Activated naive CD4-positive, alpha-beta T cell treated with anti-CD3 and anti-CD28 coated beads, Interleukin-2, amount 10 ng/mL, durations not matched to agents 7 days and 5 days (primary cell): ENCODE data around the gene PDE3B.
"Not testable (repeated sequence)": the region's sequence is repeated elsewhere in the genome, so short reads cannot be mapped to it uniquely, and the experiment has no call there.

Source experiments
- CTCF ChIA-PET: fragments of 350-600 bp; sonication (Branson Sonifier 250); formaldehyde crosslinking; loops from one replicate; lab custom pipeline; 2021; ENCODE audit warnings: antibody characterized with exemption; lab: Charles Lee
- DNase-seq: peaks from one replicate; pipeline ENCODE4 v3.0.0-alpha.2; 2020
- H3K27ac Mint-ChIP-seq: one replicate; pipeline ENCODE4 v1.8.0; 2021; ENCODE audit warnings: mild to moderate bottlenecking, moderate library complexity, mixed read lengths
- H3K27me3 Mint-ChIP-seq: one replicate; pipeline ENCODE4 v1.8.0; 2021; ENCODE audit warnings: mild to moderate bottlenecking, mixed read lengths
- H3K36me3 Mint-ChIP-seq: one replicate; pipeline ENCODE4 v1.8.0; 2021; ENCODE audit warnings: mixed read lengths
- H3K4me1 Mint-ChIP-seq: one replicate; pipeline ENCODE4 v1.8.0; 2021; ENCODE audit warnings: mixed read lengths
- H3K4me3 Mint-ChIP-seq: one replicate; pipeline ENCODE4 v1.8.0; 2021; ENCODE audit warnings: mild to moderate bottlenecking, moderate library complexity, mixed read lengths
- H3K9me3 Mint-ChIP-seq: one replicate; pipeline ENCODE4 v1.8.0; 2021; ENCODE audit warnings: mixed read lengths

Gene PDE3B

DNA sequence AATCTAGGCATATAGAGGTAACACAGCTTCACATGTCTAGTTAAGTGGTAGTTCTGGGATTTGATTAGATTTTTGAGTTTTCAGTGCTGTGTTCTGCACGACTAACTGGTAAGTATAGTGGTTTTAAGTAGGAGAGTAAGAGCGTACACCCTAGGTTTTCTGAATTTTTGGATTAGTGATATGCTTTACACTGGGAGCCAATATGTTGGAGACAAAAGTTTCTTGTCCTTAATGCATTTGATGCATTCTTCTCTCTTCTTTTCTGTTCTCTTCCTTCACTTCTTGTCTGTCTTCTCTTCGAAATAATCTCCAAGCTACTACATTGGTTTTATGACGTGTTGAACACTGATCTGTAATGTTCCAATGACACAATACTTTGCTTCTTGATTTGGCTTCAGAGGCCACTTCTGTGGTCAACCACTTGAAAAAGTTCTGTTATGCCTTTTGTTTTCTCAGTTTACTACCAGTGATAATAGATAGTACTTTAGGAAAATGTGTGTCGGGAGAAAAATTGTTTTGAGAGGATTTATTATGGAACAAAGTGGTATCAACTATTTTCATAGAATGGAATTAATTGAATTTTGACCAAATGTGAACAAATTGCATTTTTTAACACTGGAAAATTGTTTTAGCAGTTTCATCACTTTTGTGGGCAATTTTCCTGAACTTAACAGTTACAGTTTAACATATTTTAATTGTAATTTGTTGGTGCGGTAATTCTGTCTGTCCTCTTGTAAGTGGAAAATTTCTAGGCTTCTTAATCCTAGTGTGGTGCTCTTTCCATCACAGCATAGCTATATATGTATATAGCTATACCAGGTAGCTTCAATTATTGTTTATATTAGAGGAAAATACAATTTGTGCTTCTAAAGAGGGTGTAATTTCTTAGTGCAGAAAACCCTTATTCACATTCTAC lies 2.6 kb downstream of the PDE3B start:
- peak overlapping the region; percentile 76 for H3K4me3 Mint-ChIP-seq
- no peaks in the 10 kb centered on the region for H3K9me3 Mint-ChIP-seq
- H3K36me3 Mint-ChIP-seq, result peaks cover 66% of the 10 kb centered on the region

DNA sequence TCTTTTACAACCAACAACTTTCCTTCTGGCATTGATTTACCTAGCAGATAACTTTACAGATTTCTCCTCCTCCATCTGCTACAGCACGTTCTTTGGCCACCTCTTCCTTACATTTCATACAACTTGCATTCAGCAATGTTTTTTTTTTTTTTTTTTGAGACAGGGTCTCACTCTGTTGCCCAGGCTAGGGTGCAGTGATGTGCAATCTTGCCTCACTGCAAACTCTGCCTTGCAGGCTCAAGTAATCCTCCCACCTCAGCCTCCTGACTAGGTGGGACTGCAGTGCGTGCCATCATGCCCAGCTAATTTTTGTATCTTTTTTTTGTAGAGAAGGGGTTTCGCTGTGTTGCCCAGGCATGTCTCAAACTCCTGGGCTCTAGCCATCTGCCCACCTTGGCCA lies 6.5 kb downstream of the PDE3B start:
- CTCF ChIA-PET, result interaction anchor here (0.6 kb wide), 1 partner anchor 124 kb away, joined by 3 read pairs; no protein-coding TSS in a partner anchor
- no peaks in the 10 kb centered on the region for H3K9me3 Mint-ChIP-seq
- no peak for DNase-seq
- no peak overlapping the region for H3K4me3 Mint-ChIP-seq
- H3K36me3 Mint-ChIP-seq, result peaks cover 78% of the 10 kb centered on the region
- no peak overlapping the region for H3K27ac Mint-ChIP-seq
- H3K27me3 Mint-ChIP-seq, result no peaks in the 10 kb centered on the region
- H3K4me1 Mint-ChIP-seq, result peaks cover 56% of the 10 kb centered on the region

More for the DNA sequence above, 2.6 kb downstream of the PDE3B start:
- CTCF ChIA-PET, result interaction anchor here (1.2 to 3.6 kb wide), 7 partner anchors 43 to 262 kb away, joined by 3 to 23 read pairs (median 10); partner anchors contain the start of gene PSMA1
- H3K4me1 Mint-ChIP-seq, result peaks cover 49% of the 10 kb centered on the region
- H3K27ac Mint-ChIP-seq, result peak overlapping the region; percentile 84
- H3K27me3 Mint-ChIP-seq, result no peaks in the 10 kb centered on the region
- peak; percentile 45 for DNase-seq

DNA sequence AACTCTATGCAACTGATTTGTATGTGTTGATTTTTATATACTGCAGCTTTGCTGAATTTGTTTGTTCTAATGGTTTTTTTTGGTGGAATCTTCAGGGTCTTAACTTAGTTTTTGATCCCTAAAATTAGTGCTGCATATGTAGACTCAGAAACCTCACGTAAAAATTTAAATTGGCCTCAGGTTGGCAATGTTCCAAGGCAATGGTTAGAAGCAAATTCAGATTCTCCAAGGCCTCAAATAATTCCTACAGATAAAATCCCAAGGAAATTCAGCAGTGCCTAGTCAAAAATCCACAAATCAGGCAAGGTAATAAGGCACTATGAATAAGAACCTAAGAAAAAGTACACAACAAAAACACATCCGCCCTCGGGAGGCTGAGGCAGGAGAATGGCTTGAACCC lies 9.5 kb downstream of the PDE3B start:
- Mint-ChIP-seq H3K27me3 (no peaks in the 10 kb centered on the region), H3K4me3 (no peak overlapping the region), H3K27ac (no peak overlapping the region), H3K36me3 (peaks cover 80% of the 10 kb centered on the region), H3K9me3 (no peaks in the 10 kb centered on the region), H3K4me1 (peaks cover 69% of the 10 kb centered on the region)
- CTCF ChIA-PET, result no interaction called here
- no peak for DNase-seq

DNA sequence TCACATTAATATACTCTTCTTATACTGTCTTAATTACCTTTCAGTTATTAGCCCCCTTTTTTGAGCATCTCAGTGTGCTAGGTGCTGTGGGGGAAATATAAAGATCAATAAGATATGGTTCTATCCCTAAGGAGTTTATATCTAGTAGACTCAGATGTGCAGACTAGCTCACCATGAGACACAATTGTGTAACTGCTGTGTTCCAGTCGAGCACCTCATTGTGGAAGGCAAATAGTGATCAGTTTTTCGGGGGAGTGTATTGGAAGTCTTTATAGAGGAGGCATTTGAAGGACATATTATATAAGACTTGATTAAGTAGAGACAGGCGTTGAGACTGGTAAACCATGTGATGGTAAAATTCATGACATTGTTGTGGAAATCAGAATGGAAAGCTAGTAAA lies 11.8 kb downstream of the PDE3B start:
- CTCF ChIA-PET, result no interaction called here
- no peak overlapping the region for H3K27ac Mint-ChIP-seq
- peaks cover 83% of the 10 kb centered on the region for H3K36me3 Mint-ChIP-seq

DNA sequence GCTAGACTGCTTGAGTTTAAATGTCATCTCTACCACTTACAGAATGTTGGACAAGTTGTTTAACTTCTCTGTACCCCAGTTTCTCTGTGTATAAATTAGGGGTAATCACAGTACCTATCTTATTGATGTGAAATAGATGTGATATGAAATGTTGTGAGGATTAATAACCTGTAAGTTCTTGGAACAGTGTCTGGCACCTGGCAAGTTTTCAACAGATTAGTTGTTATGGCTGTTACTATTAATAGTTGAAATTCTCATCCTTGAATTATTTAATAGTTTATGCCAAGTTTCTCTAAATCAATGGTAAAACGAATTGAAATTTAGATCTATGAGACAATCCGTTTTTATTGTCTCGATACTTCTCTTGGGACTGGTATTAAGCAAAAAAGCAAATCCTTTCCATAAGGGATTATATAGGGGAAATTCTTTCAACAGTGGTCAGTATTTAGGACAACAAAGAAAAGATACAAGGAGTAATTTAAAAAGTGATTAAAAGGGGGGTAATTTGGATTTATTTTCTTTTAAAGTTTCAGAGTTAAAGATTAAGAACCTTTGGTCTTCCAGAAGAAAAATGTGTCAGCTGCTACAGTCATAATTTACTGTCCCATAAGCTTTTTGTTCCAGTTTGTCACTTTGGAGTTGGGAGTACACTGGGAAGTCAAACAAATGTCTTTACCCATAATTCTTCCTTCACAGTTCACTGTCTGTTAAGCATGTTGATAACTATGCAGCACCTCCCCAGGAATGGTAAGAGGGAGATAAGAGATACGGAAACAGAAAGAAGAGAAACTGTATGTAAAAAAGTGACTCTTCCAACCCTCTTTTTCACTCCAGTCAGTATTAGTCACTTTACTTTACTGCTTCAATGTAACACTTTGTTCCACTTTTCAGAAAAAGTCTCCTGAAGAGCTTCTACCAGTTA lies 13.2 kb downstream of the PDE3B start:
- no peak for DNase-seq
- no peaks in the 10 kb centered on the region for H3K27me3 Mint-ChIP-seq
- no peak overlapping the region for H3K4me3 Mint-ChIP-seq
- H3K4me1 Mint-ChIP-seq, result peaks cover 43% of the 10 kb centered on the region
- peaks cover 81% of the 10 kb centered on the region for H3K36me3 Mint-ChIP-seq
- CTCF ChIA-PET, result no interaction called here
- no peak overlapping the region for H3K27ac Mint-ChIP-seq
- H3K9me3 Mint-ChIP-seq, result peaks cover 12% of the 10 kb centered on the region

More for the DNA sequence above, 11.8 kb downstream of the PDE3B start:
- DNase-seq, result no peak
- Mint-ChIP-seq H3K9me3 (peaks cover 6% of the 10 kb centered on the region), H3K27me3 (no peaks in the 10 kb centered on the region), H3K4me1 (peaks cover 55% of the 10 kb centered on the region), H3K4me3 (no peak overlapping the region)

DNA sequence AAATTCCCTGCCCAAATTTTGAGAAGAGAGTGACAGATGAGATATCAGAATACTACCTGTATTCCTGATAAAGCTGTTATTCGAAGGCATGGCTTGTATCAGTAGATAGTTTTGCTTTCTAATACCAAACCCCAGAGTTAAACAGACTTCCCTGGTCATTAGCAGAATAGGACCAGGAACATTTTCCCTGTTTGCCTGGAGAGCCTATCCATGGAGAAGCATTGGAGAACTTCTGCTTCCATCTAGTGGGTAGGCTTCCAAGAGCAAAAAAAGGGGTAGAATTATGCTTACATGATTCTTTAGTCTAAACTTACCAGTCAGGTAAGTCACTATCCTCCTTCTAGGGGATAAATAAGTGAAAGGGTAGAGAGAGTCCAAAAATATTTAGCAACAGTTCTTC lies 14.2 kb downstream of the PDE3B start:
- peaks cover 82% of the 10 kb centered on the region for H3K36me3 Mint-ChIP-seq
- H3K4me1 Mint-ChIP-seq, result peaks cover 35% of the 10 kb centered on the region
- CTCF ChIA-PET, result no interaction called here
- H3K27ac Mint-ChIP-seq, result no peak overlapping the region
- H3K4me3 Mint-ChIP-seq, result no peak overlapping the region
- no peak for DNase-seq
- no peaks in the 10 kb centered on the region for H3K27me3 Mint-ChIP-seq
- H3K9me3 Mint-ChIP-seq, result peaks cover 16% of the 10 kb centered on the region

DNA sequence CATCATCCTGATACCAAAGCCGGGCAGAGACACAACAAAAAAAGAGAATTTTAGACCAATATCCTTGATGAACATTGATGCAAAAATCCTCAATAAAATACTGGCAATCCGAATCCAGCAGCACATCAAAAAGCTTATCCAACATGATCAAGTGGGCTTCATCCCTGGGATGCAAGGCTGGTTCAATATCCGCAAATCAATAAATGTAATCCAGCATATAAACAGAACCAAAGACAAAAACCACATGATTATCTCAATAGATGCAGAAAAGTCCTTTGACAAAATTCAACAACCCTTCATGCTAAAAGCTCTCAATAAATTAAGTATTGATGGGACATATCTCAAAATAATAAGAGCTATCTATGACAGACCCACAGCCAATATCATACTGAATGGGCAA lies 21.3 kb downstream of the PDE3B start:
- CTCF ChIA-PET, H3K4me3 Mint-ChIP-seq, H3K27me3 Mint-ChIP-seq, DNase-seq, H3K27ac Mint-ChIP-seq: not testable (repeated sequence)
- peaks cover 11% of the 10 kb centered on the region for H3K4me1 Mint-ChIP-seq
- peaks cover 66% of the 10 kb centered on the region for H3K36me3 Mint-ChIP-seq
- H3K9me3 Mint-ChIP-seq, result peaks cover 25% of the 10 kb centered on the region

DNA sequence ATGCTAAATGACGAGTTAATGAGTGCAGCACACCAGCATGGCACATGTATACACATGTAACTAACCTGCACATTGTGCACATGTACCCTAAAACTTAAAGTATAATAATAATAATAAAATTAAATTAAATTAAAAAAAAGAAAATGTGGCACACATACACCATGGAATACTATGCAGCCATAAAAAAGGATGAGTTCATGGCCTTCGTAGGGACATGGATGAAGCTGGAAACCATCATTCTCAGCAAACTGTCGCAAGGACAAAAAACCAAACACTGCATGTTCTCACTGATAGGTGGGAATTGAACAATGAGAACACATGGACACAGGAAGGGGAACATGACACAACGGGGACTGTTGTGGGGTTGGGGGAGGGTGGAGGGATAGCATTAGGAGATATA lies 23.7 kb downstream of the PDE3B start:
- H3K4me3 Mint-ChIP-seq, H3K27me3 Mint-ChIP-seq, CTCF ChIA-PET, DNase-seq, H3K27ac Mint-ChIP-seq: not testable (repeated sequence)
- Mint-ChIP-seq H3K4me1 (peaks cover 24% of the 10 kb centered on the region), H3K9me3 (peaks cover 17% of the 10 kb centered on the region), H3K36me3 (peaks cover 62% of the 10 kb centered on the region)

DNA sequence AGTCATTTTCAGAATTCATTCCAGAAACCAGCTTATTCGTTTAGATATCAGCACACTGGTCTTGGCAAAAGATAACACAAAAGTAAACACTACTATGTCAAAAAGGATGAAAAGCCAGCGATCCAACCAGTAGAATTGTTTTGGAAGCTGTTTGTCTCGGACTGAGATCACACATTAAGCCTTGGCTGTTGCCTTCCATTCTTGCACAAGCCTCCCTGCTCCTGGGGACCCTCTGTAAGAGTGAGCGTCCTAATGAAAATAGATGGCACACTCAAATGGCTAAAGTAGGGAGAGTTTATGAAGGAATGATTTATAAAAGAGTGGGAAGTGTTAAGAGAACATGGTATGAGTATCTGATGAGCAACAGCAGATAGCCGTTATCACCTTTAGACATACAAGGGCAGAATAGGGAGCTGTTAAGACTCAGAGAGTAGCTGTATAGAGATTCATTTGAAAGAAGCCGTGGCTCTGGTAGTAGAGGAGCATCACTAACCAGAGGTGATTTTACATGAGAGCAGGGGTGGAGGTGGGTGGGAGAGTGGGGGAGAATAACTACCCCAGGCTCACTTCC lies 25.2 kb downstream of the PDE3B start:
- no peak for DNase-seq
- Mint-ChIP-seq H3K27me3 (no peaks in the 10 kb centered on the region), H3K9me3 (peaks cover 10% of the 10 kb centered on the region), H3K27ac (peak overlapping the region; percentile 39), H3K4me1 (peaks cover 31% of the 10 kb centered on the region), H3K4me3 (no peak overlapping the region), H3K36me3 (peaks cover 67% of the 10 kb centered on the region)
- CTCF ChIA-PET, result no interaction called here

DNA sequence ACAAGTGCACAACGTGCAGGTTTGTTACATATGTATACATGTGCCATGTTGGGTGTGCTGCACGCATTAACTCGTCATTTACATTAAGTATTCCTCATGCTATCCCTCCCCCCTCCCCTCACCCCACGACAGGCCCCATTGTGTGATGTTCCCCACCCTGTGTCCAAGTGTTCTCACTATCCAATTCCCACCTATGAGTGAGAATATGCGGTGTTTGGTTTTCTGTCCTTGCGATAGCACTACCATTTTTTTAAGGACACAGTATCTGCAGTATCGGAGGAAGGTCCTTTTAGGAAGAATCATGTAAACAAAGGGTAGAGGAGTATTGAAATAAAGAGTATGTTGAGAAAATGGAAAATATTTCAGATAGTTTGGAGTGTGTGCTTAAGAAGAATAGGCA lies 25.9 kb downstream of the PDE3B start:
- H3K27me3 Mint-ChIP-seq, result no peaks in the 10 kb centered on the region
- no peak for DNase-seq
- H3K9me3 Mint-ChIP-seq, result peaks cover 4% of the 10 kb centered on the region
- peaks cover 68% of the 10 kb centered on the region for H3K36me3 Mint-ChIP-seq
- no peak overlapping the region for H3K4me3 Mint-ChIP-seq
- CTCF ChIA-PET, result no interaction called here
- H3K4me1 Mint-ChIP-seq, result peaks cover 38% of the 10 kb centered on the region
- H3K27ac Mint-ChIP-seq, result no peak overlapping the region

DNA sequence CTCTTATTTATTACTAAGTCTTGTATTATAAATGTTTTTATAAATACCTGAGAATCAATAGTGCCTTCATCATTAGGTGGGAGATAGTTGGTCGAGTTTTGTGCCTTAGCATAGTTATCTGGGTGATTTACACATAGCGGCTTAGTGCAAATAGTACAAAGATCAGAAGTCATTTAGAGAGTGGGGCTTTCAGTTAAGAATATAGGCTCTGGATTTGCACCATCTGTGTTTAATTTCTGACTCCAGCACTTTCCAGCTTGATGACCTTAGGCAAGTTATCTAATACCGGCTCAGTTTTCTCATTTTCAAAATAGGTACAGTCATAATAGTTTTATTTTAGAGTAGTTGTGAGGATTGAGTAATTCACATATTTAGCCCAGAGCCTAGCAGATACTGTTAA lies 26.4 kb downstream of the PDE3B start:
- Mint-ChIP-seq H3K27ac (no peak overlapping the region), H3K4me1 (peaks cover 39% of the 10 kb centered on the region), H3K36me3 (peaks cover 68% of the 10 kb centered on the region), H3K27me3 (no peaks in the 10 kb centered on the region), H3K9me3 (peaks cover 4% of the 10 kb centered on the region), H3K4me3 (no peak overlapping the region)
- no peak for DNase-seq
- CTCF ChIA-PET, result interaction anchor here (0.6 kb wide), 1 partner anchor 68 kb away, joined by 3 read pairs; no protein-coding TSS in a partner anchor

DNA sequence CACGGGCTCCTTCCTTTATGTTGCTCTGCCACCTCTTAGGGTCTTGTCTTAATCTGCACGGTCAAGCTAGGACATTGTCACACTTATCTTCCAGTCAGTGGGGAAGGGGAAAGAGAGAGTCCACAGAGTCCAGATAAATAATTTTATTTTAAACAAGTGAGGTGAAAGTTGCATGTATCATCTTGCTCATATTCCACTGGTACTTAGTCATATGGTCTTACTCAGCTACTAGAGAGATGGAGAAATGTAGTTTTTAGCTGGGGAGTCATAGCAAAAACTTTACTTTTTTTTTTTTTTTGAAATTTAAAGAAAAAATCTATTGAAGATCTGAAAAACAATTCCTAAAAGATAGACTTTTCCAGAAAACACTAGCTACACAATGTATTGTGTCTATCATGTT lies 29.0 kb downstream of the PDE3B start:
- H3K36me3 Mint-ChIP-seq, result peaks cover 76% of the 10 kb centered on the region
- no peak overlapping the region for H3K27ac Mint-ChIP-seq
- DNase-seq, result no peak
- no peaks in the 10 kb centered on the region for H3K9me3 Mint-ChIP-seq
- CTCF ChIA-PET, result no interaction called here
- H3K4me3 Mint-ChIP-seq, result no peak overlapping the region
- H3K27me3 Mint-ChIP-seq, result no peaks in the 10 kb centered on the region
- H3K4me1 Mint-ChIP-seq, result peaks cover 48% of the 10 kb centered on the region

DNA sequence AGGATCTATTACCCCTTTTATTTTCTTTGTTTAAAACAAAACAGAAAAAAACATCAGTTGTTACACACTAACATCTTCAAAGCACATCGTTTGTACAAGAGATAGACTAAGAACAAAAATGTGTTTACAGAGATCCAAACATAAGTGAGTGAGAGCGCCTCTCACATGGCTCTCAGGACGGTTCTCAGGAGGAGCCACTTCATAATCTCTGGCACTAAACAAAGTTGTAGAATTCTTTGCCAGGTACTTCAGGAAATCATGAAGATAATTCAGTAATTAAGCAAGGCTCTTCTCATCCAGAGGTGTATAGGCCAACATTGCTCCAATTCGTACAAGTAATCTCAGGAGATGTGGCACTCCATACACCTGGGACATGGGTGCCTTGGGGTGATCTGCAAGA lies 29.8 kb downstream of the PDE3B start:
- Mint-ChIP-seq H3K27me3 (no peaks in the 10 kb centered on the region), H3K4me1 (peaks cover 50% of the 10 kb centered on the region), H3K36me3 (peaks cover 77% of the 10 kb centered on the region), H3K4me3 (no peak overlapping the region), H3K9me3 (no peaks in the 10 kb centered on the region), H3K27ac (no peak overlapping the region)
- CTCF ChIA-PET, result no interaction called here
- DNase-seq, result no peak

DNA sequence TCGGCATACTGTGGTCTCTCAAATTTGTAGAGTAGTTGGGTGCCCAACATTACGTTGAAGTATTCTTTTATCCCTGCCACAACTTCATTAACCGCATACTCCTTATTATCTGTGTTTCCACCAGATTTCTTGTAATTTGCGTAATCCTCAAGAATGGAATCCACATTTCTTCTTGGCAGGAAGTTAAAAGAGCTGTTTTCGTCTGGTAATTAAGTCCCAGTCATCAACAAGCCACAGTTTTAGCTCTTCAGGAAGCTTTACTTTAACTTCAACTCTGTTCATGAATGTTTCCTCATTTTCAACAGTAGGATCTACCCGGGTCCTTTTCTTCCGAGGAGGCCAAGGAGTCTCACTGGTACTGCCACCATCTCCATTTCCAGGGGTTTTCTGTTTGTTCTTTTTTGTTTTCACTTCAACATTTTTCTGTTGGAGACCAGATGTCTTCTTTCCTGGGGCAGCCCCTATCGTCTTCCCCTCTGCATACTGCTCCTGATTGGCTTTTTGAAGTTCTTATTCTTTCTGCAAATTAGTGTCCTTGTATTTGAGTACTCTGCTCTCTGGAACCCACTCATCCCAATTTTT lies 30.3 kb downstream of the PDE3B start:
- Mint-ChIP-seq H3K36me3 (peaks cover 75% of the 10 kb centered on the region), H3K27ac (peak overlapping the region; percentile 34), H3K9me3 (no peaks in the 10 kb centered on the region), H3K4me1 (peaks cover 47% of the 10 kb centered on the region), H3K27me3 (no peaks in the 10 kb centered on the region), H3K4me3 (no peak overlapping the region)
- DNase-seq, result no peak
- CTCF ChIA-PET, result no interaction called here
